Endodermal cell (in vitro differentiated cells): Measurements from ENCODE around the gene ANKDD1A. TPM values are rescaled to one million over a fixed set of nuclear protein-coding genes. Genes with fewer than 3 reads are reported as not detected.

Source experiments
- DNase-seq: peaks from one replicate; pipeline ENCODE4 v3.0.0-alpha.2; 2017
- H3K27ac ChIP-seq: 2 replicates; pipeline ENCODE4 v1.5.1; 2013; ENCODE audit warnings: mild to moderate bottlenecking, low read depth, low read length, moderate library complexity
- H3K27me3 ChIP-seq: 2 replicates; pipeline ENCODE4 v1.6.1; 2013; ENCODE audit warnings: mild to moderate bottlenecking, low read length, moderate library complexity; ENCODE audit not compliant: insufficient read depth, control insufficient read depth, poor library complexity, severe bottlenecking
- H3K36me3 ChIP-seq: 2 replicates; pipeline ENCODE4 v1.7.0; 2013; ENCODE audit warnings: mild to moderate bottlenecking, low read length, moderate library complexity; ENCODE audit not compliant: control insufficient read depth, insufficient read depth
- H3K4me1 ChIP-seq: one replicate; pipeline ENCODE4 v1.7.0; 2013; ENCODE audit warnings: low read length; ENCODE audit not compliant: control insufficient read depth, insufficient read depth
- H3K4me3 ChIP-seq: 2 replicates; pipeline ENCODE4 v1.5.1; 2013; ENCODE audit warnings: mild to moderate bottlenecking, low read length, moderate library complexity
- H3K9ac ChIP-seq: 2 replicates; pipeline ENCODE4 v1.6.1; 2013; ENCODE audit warnings: mild to moderate bottlenecking, low read length, moderate library complexity; ENCODE audit not compliant: poor library complexity, severe bottlenecking; ENCODE audit errors: extremely low read depth
- H3K9me3 ChIP-seq: 2 replicates; pipeline ENCODE4 v1.6.1; 2013; ENCODE audit warnings: mild to moderate bottlenecking, low read length, moderate library complexity; ENCODE audit not compliant: control insufficient read depth
- H3K27ac Mint-ChIP-seq: 2 replicates; pipeline ENCODE4 v1.8.0; 2020; ENCODE audit warnings: mixed read lengths
- H3K27me3 Mint-ChIP-seq: 2 replicates; pipeline ENCODE4 v1.8.0; 2021; ENCODE audit warnings: mild to moderate bottlenecking, mixed read lengths; ENCODE audit not compliant: insufficient read depth
- H3K36me3 Mint-ChIP-seq: 2 replicates; pipeline ENCODE4 v1.8.0; 2020; ENCODE audit warnings: low read depth, mixed read lengths
- H3K4me1 Mint-ChIP-seq: 2 replicates; pipeline ENCODE4 v1.8.0; 2020; ENCODE audit warnings: mixed read lengths
- H3K4me3 Mint-ChIP-seq: 2 replicates; pipeline ENCODE4 v1.8.0; 2020; ENCODE audit warnings: mild to moderate bottlenecking, moderate library complexity, mixed read lengths
- H3K9me3 Mint-ChIP-seq: 2 replicates; pipeline ENCODE4 v1.8.0; 2020; ENCODE audit warnings: mild to moderate bottlenecking, mixed read lengths
- WGBS, 2 experiments: methylation state at CpG; one replicate each; pipeline versions ENCODE4 v1.1.5 to v1.1.7; 2013; ENCODE audit warnings: missing lambda C conversion rate in 2 of 2, mixed read lengths in 1 of 2; ENCODE audit not compliant: insufficient coverage in 1 of 2, insufficient read length in 1 of 2; 5-methylcytosine and 5-hydroxymethylcytosine counted together
- total RNA-seq, 2 donors: library from RNA; stranded (reverse); fragmentation: NEBNext Ultra II Directional in 1 of 2; extraction: Animal tissue kit (Norgen Biotek cat#: 25700) in 1 of 2; gene quantifications; 2 replicates in 1 of 2; 3 replicates in 1 of 2; pipeline ENCODE4 v1.2.1, GENCODE V29; 2021
- TF ChIP-seq, protein P1 (sequence below): fragments of 200-600 bp; sonication (generic); conservative IDR thresholded peaks from 2 replicates; pipeline ENCODE4 v1.5.0; 2021; ENCODE audit warnings: antibody characterized with exemption, mild to moderate bottlenecking

ANKDD1A gene
- total RNA-seq, 2 donors from 2014 or later: 22.5 to 30.0 TPM

GRCh38 chr15:64942356-64942755 is 30.7 kb downstream of the ANKDD1A start:
- TF ChIP-seq, protein P1, sequence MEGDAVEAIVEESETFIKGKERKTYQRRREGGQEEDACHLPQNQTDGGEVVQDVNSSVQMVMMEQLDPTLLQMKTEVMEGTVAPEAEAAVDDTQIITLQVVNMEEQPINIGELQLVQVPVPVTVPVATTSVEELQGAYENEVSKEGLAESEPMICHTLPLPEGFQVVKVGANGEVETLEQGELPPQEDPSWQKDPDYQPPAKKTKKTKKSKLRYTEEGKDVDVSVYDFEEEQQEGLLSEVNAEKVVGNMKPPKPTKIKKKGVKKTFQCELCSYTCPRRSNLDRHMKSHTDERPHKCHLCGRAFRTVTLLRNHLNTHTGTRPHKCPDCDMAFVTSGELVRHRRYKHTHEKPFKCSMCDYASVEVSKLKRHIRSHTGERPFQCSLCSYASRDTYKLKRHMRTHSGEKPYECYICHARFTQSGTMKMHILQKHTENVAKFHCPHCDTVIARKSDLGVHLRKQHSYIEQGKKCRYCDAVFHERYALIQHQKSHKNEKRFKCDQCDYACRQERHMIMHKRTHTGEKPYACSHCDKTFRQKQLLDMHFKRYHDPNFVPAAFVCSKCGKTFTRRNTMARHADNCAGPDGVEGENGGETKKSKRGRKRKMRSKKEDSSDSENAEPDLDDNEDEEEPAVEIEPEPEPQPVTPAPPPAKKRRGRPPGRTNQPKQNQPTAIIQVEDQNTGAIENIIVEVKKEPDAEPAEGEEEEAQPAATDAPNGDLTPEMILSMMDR: no peak
- Histone ChIP-seq H3K27me3 (no peaks in the 10 kb centered on the region), H3K9me3 (no peaks in the 10 kb centered on the region), H3K36me3 (peaks cover 83% of the 10 kb centered on the region), H3K4me3 (no peak overlapping the region), H3K9ac (no peak overlapping the region), H3K27ac (no peak overlapping the region), H3K4me1 (no peaks in the 10 kb centered on the region)
- 81% methylated on average over 8 of the region's 8 CpGs; no CpG with 5 or more reads in 1 of the 2 experiments for WGBS, 2 experiments
- DNase-seq: no peak
- H3K27me3 Mint-ChIP-seq: no peaks in the 10 kb centered on the region
- H3K9me3 Mint-ChIP-seq: no peaks in the 10 kb centered on the region
- H3K4me1 Mint-ChIP-seq: peaks cover 7% of the 10 kb centered on the region
- H3K36me3 Mint-ChIP-seq: peaks cover 70% of the 10 kb centered on the region
- H3K4me3 Mint-ChIP-seq: no peak overlapping the region
- no peak overlapping the region for H3K27ac Mint-ChIP-seq

- TF ChIP-seq, protein P1: no peak
- Mint-ChIP-seq H3K27me3 (no peaks in the 10 kb centered on the region), H3K4me1 (no peaks in the 10 kb centered on the region), H3K27ac (no peak overlapping the region), H3K9me3 (no peaks in the 10 kb centered on the region), H3K36me3 (peaks cover 66% of the 10 kb centered on the region), H3K4me3 (no peak overlapping the region)
- WGBS, 2 experiments: 93 to 96% methylated on average over 3 to 6 of the region's 6 CpGs
- no peak for DNase-seq
- no peaks in the 10 kb centered on the region for H3K9me3 ChIP-seq
- H3K27me3 ChIP-seq: no peaks in the 10 kb centered on the region
- H3K4me3 ChIP-seq: no peak overlapping the region
- H3K36me3 ChIP-seq: peaks cover 93% of the 10 kb centered on the region
- H3K27ac ChIP-seq: no peak overlapping the region
- no peaks in the 10 kb centered on the region for H3K4me1 ChIP-seq
- no peak overlapping the region for H3K9ac ChIP-seq
Measured at GRCh38 chr15:64943512-64944225, 32.0 kb downstream of the ANKDD1A start.

- 92 to 96% methylated on average over 3 of the region's 4 CpGs for WGBS, 2 experiments
Measured at GRCh38 chr15:64944961-64945360, 33.3 kb downstream of the ANKDD1A start.

More at GRCh38 chr15:64944961-64945360, 33.3 kb downstream of the ANKDD1A start:
- no peaks in the 10 kb centered on the region for H3K4me1 Mint-ChIP-seq
- H3K4me3 Mint-ChIP-seq: no peak overlapping the region
- TF ChIP-seq, protein P1: no peak
- H3K36me3 Mint-ChIP-seq: peaks cover 62% of the 10 kb centered on the region
- Histone ChIP-seq H3K4me3 (no peak overlapping the region), H3K4me1 (no peaks in the 10 kb centered on the region), H3K9ac (no peak overlapping the region), H3K36me3 (peaks cover 93% of the 10 kb centered on the region), H3K9me3 (no peaks in the 10 kb centered on the region), H3K27ac (no peak overlapping the region), H3K27me3 (no peaks in the 10 kb centered on the region)
- no peak for DNase-seq
- H3K27me3 Mint-ChIP-seq: no peaks in the 10 kb centered on the region
- H3K9me3 Mint-ChIP-seq: no peaks in the 10 kb centered on the region
- no peak overlapping the region for H3K27ac Mint-ChIP-seq
